NCI-H2196 (cell line): Measurements from ENCODE around the gene GINS2.

Experiments used
- DNase-seq: peaks from one replicate; lab custom pipeline; 2025; ENCODE audit not compliant: unreplicated experiment; lab: John Stamatoyannopoulos, UW

GINS2 gene

GRCh38 chr16:85690469-85691064, 1.8 kb upstream of the GINS2 start:
- peak; percentile 32 for DNase-seq

DNA sequence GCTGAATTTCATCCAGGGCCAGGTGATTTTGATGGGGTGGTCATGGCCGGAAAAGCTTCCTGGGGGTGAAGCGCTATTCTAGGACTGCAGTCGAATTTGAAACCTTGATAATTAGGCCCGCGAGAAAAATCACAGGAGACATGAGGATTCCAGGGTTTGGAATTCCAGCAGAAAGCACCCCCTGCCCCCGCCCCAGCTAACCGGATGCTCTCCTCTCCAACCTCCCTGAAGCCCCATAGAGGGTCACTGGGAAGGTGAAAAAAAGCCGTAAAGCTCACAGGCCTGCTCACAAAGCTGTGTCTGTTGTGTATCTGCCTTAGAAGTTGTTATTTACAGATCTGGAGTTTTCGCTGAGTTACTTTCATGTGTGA, 1.2 kb upstream of the GINS2 start:
- no peak for DNase-seq

GRCh38 chr16:85689285-85689949, 663 bp upstream of the GINS2 start:
- no peak for DNase-seq

- DNase-seq: no peak
These were observed 893 bp downstream of the GINS2 start for GRCh38 chr16:85687651-85688471.

- DNase-seq: no peak
These were observed 1.7 kb downstream of the GINS2 start for GRCh38 chr16:85686912-85687591.

- DNase-seq: no peak
These were observed 3.5 kb downstream of the GINS2 start for GRCh38 chr16:85685251-85685650.

GRCh38 chr16:85683363-85683762, 5.4 kb downstream of the GINS2 start:
- peak; percentile 36 for DNase-seq

DNA sequence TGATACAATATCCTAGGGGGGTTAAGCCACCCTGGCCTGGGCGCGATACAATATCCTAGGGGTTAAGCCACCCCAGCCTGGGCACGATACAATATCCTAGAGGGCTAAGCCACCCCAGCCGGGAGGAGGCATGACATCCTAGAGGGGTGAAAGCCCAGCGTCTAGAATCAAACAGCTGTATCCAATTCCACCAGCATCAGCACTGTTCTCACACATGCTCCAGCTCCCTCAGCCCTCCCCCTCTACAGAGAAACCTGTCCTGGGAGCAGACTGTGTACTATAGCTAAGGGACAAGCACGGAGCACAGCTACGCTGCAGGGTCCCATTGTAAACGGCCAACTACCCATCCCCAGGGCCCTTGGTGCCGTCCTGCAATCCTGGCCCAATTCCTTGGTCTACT, 6.2 kb downstream of the GINS2 start:
- DNase-seq: no peak

DNA sequence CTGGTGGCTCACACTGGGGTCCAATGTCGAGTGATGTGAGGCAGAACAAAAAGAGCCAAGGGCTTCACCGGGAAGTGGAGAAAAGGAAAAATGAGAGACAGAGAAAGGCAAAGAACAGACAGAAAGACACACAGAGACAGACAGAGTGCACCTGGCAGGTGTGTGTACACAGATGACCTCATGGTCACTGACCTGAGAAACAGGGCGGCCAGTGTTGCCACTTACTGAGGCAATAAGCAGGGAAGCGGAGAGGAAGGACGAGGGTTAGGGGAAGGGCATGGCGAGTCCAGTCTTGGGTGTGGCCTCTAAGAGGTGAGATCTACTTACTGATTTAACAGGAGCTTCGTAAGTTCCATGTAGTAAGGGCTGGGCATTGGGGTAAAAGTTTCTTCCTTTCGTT, 7.5 kb downstream of the GINS2 start:
- DNase-seq: peak; percentile 54

DNA sequence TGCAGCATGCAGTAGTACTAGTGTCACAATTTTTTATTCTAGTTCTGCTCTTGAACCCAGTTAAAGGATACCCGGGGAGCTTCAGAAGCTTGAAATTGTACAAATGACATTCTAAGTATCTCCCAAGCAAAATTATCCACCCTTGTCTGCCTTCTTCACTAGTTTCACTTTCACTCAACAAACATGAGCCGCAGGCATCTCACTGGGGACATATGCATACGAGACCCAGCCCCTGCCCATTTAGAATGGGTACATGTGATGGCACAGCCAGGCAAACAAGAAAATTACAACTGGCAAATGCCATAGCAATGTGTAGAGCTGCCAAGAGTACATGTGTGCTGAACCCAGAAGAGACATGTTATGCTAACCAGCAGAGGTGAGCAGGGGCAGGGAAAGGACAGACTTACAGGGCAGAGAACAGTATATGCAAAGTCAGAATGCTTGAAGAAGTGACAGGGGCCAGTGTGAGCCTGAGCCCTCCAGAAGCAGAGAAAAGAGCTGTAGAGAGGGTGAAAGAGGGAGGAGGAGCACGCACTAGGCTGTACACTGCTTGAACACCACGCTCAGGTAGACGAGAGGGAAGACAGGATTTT, 8.3 kb downstream of the GINS2 start:
- DNase-seq: no peak

DNA sequence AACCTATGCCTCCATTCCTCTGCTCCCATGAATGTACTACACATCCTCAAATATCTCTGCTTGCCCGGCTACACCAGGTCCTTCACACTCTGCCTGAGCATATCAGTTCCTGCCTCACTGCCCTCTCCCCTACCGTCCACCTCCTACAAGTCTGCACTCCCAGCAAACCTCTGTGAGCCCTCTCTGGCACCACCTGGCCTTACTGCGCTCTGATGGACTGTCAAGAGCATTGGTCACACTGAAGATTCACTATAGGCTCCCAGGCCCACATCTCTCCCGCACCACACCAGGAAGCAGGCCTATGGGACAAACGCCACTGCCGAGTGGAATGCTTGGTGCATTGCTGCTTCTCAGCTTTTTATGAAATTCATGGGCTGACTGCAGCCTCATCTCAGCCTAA, 8.9 kb downstream of the GINS2 start:
- DNase-seq: no peak

DNA sequence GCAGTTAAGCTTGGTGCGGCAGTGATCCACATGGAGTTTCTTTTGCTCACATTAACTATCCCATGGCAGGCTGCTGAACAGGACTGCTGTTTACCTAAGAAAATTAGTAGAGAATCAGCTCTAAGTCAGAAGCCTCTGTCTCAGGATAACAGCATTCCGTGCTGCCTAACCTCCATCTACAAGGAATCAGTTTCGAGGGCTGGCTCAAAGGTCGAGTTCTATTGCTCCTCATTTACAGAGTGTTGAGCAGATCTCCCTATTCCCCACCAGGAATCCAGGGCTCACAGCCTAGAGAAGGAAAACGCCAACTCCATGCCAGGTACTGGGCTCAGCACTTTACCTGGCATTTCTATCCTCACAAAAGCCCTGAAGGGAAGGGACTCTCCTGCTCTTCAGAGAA, 9.9 kb downstream of the GINS2 start:
- DNase-seq: no peak

DNA sequence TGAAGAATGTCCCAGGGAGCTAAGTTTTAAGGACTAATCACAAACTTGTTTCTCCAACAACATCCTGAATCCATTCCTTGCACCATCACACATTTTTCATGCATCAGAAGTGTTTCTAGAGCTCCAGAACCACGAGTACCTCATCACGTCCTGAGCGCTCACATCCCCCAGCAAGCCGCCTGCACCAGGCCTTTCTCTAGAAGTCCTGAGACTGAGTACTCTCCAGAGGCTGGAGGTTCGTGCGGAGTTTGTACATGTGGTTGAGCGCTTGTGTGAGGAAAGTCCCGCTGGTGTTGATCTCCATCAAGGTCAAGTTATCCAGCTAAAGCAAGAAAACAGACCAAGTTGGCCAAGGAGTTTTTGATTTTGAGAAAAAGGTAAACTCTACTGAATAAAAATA, 10.7 kb downstream of the GINS2 start:
- no peak for DNase-seq

DNA sequence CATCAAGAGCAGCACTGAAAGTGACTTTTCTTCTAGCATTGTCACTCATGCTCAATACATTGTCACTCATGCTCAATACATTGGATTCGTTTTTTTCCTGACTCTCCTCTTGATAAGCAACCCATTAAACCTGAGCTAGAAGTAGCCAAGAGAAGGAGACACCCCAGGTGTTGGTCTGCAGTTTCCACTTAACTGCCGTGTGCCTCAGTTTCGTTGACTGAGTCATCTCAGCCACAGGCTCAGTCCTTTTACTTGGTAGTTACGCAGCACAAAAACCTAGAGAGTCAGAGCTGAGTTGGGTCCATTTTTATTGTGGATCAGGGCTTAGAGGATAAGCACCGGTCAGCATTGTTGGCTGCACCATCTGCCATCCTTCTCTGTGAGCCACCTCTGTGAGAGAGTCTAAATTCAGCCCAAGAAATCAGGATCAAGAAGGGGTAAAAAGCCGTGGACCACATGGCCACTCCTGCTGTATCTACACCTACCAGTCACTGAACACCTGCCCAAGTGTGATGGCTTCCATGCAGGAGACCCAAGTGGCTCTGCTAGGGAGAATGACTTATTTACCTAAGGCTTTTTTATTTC, 11.3 kb downstream of the GINS2 start:
- DNase-seq: no peak

GRCh38 chr16:85676466-85676865, 12.3 kb downstream of the GINS2 start:
- no peak for DNase-seq

- DNase-seq: peak; percentile 2
These were observed 13.4 kb downstream of the GINS2 start for GRCh38 chr16:85675251-85675874.

GRCh38 chr16:85674828-85675227, 13.9 kb downstream of the GINS2 start:
- no peak for DNase-seq

GRCh38 chr16:85674418-85674755, 14.4 kb downstream of the GINS2 start:
- no peak for DNase-seq

GRCh38 chr16:85673529-85674417, 15.0 kb downstream of the GINS2 start:
- peak; percentile 64 for DNase-seq

GRCh38 chr16:85670840-85671239, 17.9 kb downstream of the GINS2 start:
- no peak for DNase-seq
